ENCODE results near the gene GPRIN2.

DNA sequence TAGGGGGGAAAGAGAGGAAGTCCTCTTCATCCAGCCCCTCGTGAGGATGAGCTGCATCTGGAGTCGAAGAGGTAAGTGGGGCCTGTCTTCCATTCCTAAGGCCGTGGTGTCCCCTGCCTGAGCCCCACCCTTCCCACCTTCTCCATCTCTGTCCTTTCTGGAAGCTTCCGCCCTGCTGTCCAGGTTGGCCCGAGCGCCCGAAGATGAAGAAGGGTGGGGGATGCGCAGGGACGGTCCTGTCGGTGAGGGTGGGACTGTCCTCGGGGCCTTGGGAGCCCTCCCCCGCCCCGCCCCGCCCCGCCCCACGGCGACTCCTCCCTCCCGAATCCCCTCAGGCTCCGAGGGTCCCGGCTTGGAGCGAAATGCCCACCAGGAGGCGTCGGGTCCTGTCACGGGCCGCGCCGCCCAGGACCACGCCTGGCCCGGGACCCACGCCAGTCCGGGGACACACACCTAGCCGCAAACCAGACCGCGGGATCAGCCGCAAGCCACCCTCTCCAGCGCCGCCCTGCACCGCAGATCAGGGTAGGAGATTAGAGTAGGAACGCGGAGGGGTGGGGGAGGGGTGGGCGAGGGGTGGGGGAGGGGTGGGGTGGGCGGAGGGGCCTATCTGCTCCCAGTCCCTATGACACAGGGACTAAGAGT, 15.3 kb downstream of the GPRIN2 start:
- no peak for TF ChIP-seq EZH2 (IDR thresholded peaks at IDR 0.05; ENCODE audit: low read depth, low read length, severe bottlenecking)
- no peak; a peak in 1 of 3 replicates for TF ChIP-seq POLR2A (IDR thresholded peaks at IDR 0.05; ENCODE audit: control extremely low read depth in 1 of 2, low read depth in 2 of 2, low read length in 2 of 2)
- TF ChIP-seq, protein P1, sequence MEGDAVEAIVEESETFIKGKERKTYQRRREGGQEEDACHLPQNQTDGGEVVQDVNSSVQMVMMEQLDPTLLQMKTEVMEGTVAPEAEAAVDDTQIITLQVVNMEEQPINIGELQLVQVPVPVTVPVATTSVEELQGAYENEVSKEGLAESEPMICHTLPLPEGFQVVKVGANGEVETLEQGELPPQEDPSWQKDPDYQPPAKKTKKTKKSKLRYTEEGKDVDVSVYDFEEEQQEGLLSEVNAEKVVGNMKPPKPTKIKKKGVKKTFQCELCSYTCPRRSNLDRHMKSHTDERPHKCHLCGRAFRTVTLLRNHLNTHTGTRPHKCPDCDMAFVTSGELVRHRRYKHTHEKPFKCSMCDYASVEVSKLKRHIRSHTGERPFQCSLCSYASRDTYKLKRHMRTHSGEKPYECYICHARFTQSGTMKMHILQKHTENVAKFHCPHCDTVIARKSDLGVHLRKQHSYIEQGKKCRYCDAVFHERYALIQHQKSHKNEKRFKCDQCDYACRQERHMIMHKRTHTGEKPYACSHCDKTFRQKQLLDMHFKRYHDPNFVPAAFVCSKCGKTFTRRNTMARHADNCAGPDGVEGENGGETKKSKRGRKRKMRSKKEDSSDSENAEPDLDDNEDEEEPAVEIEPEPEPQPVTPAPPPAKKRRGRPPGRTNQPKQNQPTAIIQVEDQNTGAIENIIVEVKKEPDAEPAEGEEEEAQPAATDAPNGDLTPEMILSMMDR (IDR thresholded peaks at IDR 0.05; ENCODE audit: control extremely low read depth in 1 of 3, insufficient read depth in 1 of 3, low read depth in 1 of 3, low read length in 3 of 3) = peak in 2 of 3 experiments; percentile 57 to 68; a peak in 3 of 4 replicates
- TF ChIP-seq EP300 (IDR thresholded peaks at IDR 0.05; ENCODE audit: borderline replicate concordance in 1 of 2, low read depth in 2 of 2, low read length in 2 of 2) = 0 out of 3 replicates have a peak, but pooled peaks of 1 of the 2 experiments have one; percentile 24
- TF ChIP-seq, protein P2, sequence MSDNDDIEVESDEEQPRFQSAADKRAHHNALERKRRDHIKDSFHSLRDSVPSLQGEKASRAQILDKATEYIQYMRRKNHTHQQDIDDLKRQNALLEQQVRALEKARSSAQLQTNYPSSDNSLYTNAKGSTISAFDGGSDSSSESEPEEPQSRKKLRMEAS (IDR thresholded peaks at IDR 0.05) = peak; percentile 60; the same call in 1 of the 2 replicates
- no peak; a peak in 1 of 4 replicates for TF ChIP-seq SIN3A (conservative IDR thresholded peaks at IDR 0.05 in 1 of 2, IDR thresholded peaks at IDR 0.05 in 1 of 2; ENCODE audit: low read depth in 1 of 2, low read length in 2 of 2)
- peak; percentile 65; the same call in 1 of the 2 replicates for TF ChIP-seq POLR2AphosphoS5 (IDR thresholded peaks at IDR 0.05; ENCODE audit: low read depth, low read length)
